HG03196 (cell line): ENCODE measurements around the gene KCNJ1.
A peak's percentile ranks its signal among the peaks of the same experiment; 100 is the strongest.

Experiments used
- ATAC-seq: cut with Tn5 transposase; IDR thresholded peaks from one replicate; pipeline ENCODE4 v1.9.1; 2021; ENCODE audit not compliant: unreplicated experiment

Gene KCNJ1

DNA sequence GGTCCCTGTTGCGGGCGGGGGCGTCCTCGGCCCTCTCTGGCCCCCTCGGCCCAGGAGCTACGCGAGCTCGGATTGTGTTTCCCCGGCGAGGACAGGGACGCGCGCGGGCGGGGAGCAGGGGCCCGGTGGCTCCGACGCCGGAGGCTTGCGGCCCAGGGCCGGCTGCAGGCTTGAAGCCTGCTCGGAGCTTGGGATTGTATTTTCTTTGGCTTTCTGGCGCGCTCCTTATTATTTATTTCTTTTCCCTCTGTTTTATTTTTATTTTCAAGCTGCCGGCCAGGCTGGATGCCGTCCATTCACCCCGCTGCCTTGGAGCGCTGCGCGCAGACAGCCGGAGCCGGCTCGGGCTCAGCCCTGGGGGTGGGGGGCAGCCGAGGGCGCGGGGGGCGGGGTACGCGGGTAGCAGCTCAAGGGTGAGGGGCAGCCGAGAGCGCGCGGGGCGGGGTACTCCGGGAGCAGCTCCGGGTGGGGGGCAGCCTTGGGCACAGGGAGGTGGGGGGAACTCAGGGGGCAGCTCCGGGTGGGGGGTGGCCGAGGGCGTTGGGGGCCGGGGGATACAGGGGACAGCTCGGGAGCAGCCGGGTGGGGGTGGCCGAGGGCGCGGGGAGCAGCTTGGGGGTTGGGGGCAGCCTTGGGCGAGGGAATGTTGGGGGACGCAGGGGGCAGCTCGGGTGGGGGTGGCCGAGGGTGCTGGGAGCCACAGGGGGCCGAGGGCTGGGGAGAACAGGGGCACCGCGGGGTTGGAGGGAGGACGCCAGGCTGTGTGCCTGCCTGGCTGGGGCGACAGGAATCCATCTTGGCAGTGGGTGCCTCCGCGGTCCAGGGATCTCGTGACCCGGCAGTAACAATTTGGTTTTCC is 42.7 kb downstream of the KCNJ1 start:
- no peak for ATAC-seq

- no peak for ATAC-seq
These were observed 43.3 kb downstream of the KCNJ1 start for GRCh38 chr11:128823753-128824152.

- no peak for ATAC-seq
These were observed 45.0 kb downstream of the KCNJ1 start for GRCh38 chr11:128822130-128822529.

GRCh38 chr11:128821556-128821955 is 45.5 kb downstream of the KCNJ1 start:
- no peak for ATAC-seq

DNA sequence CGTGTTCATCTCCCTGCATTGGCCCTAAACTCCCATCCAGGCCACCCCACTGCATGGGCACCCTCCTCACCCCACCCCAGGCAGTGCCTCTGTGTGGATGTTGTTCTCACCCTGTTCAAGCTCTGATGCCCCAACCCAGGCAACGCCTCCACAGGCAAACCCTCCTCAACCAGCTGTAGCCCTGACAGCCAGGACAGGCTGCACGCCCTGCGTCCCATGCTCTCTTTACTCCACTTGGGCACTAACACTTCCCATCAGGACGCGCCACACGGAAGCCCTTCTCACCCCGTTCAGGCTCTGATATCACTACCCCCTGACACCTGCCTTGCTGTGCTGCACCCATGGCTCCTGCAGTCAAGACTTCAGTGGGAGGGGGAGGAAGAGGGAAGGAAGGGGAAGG is 47.9 kb downstream of the KCNJ1 start:
- no peak for ATAC-seq

DNA sequence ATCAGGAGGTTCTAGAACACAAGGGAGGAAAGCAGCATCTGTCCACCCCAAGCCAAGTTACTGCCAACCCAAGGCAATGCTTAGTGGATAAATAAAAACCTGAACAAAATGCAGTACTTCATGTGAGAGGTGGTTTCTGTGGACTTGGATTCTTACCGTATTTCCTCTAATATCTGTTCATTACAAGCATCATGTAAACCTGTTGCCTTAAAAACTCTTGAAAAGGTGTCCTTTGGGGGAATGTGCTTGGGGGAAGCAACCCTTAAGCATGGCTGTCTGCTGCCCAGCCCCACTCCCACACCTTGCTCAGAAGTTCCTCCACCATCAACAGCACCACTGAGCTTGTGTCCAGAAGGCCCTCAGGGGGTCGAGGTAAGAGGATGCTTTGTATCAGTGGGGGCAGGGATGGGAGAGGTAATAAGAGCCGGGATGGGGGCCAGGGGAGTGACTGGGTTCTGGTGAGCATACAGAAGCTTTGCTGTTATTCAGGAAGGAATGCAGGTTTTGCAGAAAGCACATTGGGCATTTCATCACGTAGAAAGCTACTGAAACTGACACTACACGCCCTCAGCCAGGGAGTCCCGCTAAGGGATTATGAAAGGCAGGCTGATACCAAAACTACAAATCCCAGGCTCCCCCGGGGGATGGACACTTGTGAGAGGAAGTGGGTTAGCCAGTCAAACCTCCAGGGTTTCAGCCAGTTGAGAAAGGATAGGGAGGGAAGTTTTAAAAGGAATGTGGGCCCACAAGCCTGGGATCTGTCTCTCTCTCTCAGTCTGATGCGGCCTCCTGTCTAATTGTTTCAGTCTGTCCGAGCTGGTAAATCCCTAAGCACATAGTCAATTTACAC is 52.0 kb downstream of the KCNJ1 start:
- no peak for ATAC-seq

- no peak for ATAC-seq
These were observed 53.4 kb downstream of the KCNJ1 start for GRCh38 chr11:128813729-128814128.

GRCh38 chr11:128810784-128811514 is 56.1 kb downstream of the KCNJ1 start:
- ATAC-seq: no peak

GRCh38 chr11:128809128-128809527 is 58.0 kb downstream of the KCNJ1 start:
- no peak for ATAC-seq

DNA sequence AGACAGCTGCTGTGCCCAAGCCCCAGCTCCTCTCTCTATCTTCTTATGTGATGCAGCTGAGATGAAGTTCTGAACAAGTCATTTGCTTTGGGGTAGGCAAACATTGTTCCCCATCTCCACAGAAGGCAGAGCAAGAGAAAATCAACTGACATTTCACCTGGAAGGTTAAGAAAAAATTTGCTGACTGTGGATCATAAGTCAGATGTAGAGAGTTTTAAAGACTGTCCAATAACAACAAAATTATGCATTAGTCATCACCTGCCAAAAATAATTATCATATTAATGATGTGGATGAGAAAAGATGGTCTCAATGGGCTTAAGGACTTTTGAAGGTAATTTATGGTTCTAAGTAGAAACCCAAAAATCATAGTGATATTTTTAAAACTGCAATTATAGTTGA is 59.2 kb downstream of the KCNJ1 start:
- no peak for ATAC-seq

GRCh38 chr11:128806506-128807261 is 60.4 kb downstream of the KCNJ1 start:
- no peak for ATAC-seq

- ATAC-seq: no peak
These were observed 62.6 kb downstream of the KCNJ1 start for GRCh38 chr11:128804481-128804880.

DNA sequence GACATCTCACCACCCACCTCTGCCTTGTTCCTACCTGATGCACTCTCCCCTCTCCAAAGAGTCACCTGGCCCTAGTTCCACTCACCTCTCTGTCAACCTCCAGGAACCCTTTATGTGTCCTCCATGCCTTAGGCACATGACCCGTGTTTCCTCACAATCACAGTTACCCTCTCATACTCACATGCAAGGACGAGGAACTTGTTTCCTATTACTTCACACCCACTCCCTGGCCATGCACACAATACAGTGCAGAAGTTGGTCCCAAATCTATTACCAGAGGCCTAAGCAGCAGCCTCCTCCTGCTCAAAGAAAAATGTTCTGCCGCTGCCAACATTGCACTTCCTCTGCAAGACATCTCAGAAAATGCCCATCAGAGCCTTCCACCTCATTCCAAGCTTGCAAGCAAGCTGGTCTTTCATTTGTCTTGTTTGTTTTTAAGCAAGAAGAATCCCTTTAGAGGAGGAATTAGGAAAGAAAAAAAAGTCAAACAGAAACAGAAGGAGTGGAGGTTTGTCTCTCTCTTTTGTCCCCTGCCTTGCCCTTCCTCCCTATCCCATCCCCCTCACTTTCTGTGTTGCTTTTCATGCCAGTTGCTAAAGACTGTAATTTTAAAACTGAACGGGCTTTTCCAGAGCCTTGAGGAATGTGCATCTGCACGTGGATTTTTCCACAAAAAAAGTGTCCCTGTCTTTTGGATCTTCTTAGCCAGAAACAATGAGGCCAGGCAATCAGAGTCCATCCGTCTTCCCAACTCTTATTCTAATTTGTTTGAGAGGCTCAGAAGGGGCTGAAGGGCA is 63.4 kb downstream of the KCNJ1 start:
- ATAC-seq: no peak

GRCh38 chr11:128803011-128803410 is 64.1 kb downstream of the KCNJ1 start:
- ATAC-seq: no peak

GRCh38 chr11:128802358-128802981 is 64.6 kb downstream of the KCNJ1 start:
- no peak for ATAC-seq

DNA sequence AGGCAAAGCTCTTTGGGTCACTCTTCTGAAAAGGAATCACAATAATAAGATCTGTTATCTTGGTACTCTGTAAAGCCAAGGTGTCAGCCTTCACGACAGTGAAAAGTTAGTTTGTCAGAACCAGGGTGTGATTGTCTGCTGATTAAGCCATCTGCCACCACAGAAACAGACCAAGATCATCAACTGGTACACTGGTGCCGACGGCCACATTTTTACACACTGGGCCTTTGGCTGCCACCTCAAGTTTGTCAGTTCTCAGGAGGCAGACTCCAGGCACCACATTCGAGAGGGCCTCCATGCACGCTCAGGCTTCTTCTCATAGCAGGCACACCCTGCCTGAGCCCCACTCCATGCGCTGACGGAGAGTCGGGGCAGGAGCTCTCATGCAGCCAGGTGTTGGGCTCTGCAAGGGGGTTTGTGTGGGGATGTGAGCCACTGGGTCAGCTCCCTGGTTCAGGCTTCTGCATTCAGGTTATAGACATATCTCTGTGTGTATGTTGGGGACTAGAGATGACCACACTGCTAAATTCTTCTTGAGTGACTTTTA is 66.2 kb downstream of the KCNJ1 start:
- ATAC-seq: no peak

DNA sequence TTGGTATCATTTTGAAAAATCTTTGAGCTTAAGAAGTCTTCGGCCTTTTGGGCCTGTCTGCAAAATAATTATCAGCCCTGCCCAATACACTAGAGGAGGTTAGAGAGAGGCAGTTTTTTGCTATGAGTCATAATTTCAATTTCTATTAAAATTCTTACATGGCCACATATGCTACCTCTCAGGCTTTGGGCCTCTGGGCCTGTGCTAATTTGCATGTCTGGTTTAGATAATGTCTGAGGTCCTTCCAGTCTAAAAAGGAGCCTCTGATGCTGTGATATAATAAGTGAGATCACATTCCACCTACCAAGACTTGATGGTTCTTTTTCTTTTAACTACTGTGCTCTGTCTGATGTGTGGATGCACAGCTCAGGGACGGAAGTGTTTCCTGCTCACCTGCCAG is 70.8 kb downstream of the KCNJ1 start:
- peak; percentile 98 for ATAC-seq

DNA sequence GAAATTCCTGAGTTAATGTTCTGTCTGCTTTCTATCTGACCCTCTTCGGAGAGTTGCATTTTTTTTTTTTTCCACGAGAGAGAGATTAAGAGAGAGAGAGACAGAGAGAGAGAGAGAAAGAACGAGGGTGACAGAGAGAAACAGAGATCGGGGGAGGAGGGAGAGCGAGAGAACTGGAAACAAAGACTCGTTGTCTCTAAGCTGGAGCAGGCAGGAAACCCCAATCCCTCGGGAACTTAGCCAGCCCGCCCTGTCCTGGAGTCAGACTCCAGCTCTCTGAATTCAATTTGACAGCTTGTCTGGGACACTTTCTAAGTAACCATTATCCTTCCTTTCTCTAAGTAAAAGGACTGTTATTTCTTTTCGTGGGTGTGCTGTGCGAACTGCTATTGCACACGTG is 76.9 kb downstream of the KCNJ1 start:
- ATAC-seq: no peak

- no peak for ATAC-seq
These were observed 77.5 kb downstream of the KCNJ1 start for GRCh38 chr11:128789497-128790150.
